NB4 (cell line): Measurements from ENCODE around the gene DIDO1.
"Not testable (repeated sequence)": the region's sequence is repeated elsewhere in the genome, so short reads cannot be mapped to it uniquely, and the experiment has no call there.

ENCODE experiments used
- DNase-seq: peaks from one replicate; pipeline ENCODE4 v3.0.0; 2010; ENCODE audit warnings: low read depth
- H3K4me3 ChIP-seq: one replicate; pipeline ENCODE4 v1.5.1; 2011; ENCODE audit warnings: mild to moderate bottlenecking, low read depth, low read length, moderate library complexity
- CTCF ChIP-seq: IDR thresholded peaks from one replicate; pipeline ENCODE4 v1.5.1; 2012; ENCODE audit warnings: low read depth, low read length
- MYC ChIP-seq: IDR thresholded peaks from 2 replicates; pipeline ENCODE4 v1.6.1; 2011; ENCODE audit warnings: low read depth, low read length
- POLR2A ChIP-seq: IDR thresholded peaks from 2 replicates; pipeline ENCODE4 v1.6.1; 2011; ENCODE audit warnings: mild to moderate bottlenecking; ENCODE audit not compliant: insufficient read length; ENCODE audit errors: extremely low read depth
- TF ChIP-seq, protein P1 (sequence below): IDR thresholded peaks from 2 replicates; pipeline ENCODE4 v1.6.1; 2011; ENCODE audit warnings: low read depth, low read length

The DIDO1 gene

DNA sequence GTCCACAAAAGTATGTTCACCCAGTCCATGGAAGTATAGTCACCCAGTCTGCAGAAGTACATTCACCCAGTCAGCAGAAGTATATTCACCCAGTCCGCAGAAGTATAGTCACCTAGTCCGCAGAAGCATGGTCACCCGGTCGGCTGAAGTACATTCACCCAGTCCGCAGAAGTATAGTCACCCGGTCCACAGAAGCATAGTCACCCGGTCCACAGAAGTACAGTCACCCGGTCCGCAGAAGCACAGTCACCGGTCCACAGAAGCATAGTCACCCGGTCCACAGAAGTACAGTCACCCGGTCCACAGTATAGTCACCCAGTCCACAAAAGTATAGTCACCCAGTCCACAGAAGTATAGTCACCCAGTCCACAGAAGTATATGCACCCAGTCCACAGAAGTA, 73.5 kb downstream of the DIDO1 start:
- no peak overlapping the region for H3K4me3 ChIP-seq
- TF ChIP-seq MYC (no peak), POLR2A (no peak), CTCF (no peak)
- TF ChIP-seq, protein P1, sequence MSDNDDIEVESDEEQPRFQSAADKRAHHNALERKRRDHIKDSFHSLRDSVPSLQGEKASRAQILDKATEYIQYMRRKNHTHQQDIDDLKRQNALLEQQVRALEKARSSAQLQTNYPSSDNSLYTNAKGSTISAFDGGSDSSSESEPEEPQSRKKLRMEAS = no peak
- DNase-seq = no peak

- no peak for DNase-seq
- H3K4me3 ChIP-seq = no peak overlapping the region
- TF ChIP-seq, protein P1 = no peak
- TF ChIP-seq MYC = no peak
- no peak for TF ChIP-seq CTCF
- no peak for TF ChIP-seq POLR2A
Observed at GRCh38 chr20:62852196-62852595, 74.1 kb downstream of the DIDO1 start.

DNA sequence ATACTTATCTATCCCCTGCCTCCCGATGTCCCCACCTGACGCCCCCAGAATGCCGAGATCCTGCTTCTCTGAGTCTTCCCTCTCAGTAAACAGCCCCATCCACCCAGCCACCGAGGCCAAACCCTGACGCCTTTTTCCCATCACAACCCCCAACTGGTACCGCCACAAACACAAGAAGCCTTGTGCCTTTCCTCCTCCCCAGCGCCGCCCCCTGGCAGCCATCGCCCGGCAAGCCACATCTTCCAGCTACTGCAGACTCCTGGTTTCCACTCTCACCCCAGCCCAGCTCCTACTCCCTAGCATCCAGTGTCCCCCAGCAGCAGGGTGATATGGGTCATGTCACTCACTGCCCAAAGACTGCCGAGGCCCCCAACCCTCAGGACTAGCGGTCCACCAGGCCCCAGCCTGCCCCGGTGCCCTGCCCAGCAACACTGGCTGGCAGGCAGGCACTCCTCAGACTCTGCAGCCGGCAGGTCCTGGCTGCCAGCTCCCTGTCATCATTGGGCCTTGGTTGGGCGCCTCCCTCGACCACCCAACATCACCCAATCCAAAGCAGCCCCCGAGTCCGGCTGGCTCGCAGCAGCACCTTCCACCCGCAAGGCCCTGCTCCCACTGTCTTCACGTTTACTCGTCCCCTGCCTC, 75.9 kb downstream of the DIDO1 start:
- H3K4me3 ChIP-seq = no peak overlapping the region
- TF ChIP-seq, protein P1 = no peak
- TF ChIP-seq CTCF (no peak), POLR2A (no peak), MYC (no peak)
- DNase-seq = no peak

DNA sequence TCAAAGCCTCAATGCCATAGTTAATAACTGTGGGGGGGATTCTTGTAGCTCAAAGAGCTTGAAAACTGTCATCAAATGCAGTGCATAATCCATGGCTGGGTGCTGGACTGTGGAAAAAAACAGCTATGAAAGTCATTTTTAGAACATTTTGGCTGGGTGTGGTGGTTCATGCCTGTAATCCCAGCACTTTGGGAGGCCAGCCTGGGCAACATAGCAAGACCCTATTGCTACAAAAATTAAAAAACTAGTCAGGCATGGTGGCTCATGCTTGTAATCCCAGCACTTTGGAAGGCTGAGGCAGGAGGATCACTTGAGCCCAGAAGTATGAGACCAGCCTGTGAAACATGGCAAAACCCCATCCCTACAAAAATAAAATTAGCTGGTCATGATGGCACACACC, 76.9 kb downstream of the DIDO1 start:
- DNase-seq = no peak
- TF ChIP-seq CTCF = no peak
- TF ChIP-seq, protein P1 = no peak
- H3K4me3 ChIP-seq = no peak overlapping the region

DNA sequence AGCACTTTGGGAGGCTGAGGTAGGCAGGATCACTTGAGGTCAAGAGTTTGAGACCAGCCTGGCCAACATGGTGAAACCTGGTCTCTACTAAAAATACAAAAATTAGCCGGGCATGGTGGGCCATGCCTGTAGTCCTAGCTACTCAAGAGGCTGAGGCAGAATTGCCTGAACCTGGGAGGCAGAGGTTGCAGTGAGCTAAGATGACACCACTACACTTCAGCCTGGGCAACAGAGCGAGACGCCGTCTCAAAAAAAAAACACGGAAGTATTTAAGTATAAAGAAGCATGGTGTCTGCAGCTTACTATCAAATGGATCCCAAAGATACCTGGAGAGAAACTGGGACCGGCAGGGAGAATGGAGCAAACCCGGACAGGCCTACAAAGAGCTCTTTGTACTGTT, 77.4 kb downstream of the DIDO1 start:
- DNase-seq, H3K4me3 ChIP-seq: not testable (repeated sequence)

- TF ChIP-seq MYC (no peak), CTCF (no peak)
- H3K4me3 ChIP-seq = no peak overlapping the region
Observed at GRCh38 chr20:62846166-62846890, 80.0 kb downstream of the DIDO1 start.

More at GRCh38 chr20:62846166-62846890, 80.0 kb downstream of the DIDO1 start:
- DNase-seq = no peak
